ENCODE results near the gene COL19A1.

Gene COL19A1

DNA sequence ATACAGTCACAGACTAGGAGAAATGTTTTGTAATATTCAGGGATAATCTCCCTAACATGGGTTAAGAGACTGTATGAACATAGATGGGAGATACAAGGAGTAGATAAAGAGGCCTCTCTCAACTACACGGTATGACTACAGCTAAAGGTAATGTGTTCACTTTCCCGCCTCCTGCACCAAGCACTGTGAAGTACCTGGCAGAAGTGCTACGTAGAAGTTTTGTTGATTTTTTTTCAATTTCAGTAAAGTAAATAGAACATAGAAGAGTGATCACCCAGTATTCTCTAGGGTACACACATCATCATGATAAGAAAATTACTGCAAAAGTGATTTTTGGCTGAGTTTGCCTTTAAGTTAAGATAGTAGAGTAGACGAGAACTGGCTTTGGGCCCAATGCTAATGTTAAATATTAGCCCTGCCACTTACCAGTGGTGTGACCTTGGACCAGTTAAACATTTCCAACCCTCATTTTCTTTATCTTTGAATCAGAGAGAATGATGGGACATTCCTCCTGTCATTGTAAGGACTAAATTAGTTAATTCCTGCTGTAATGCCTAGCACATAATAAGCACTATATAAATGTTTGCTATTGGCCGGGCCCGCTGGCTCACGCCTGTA lies 253.0 kb downstream of the COL19A1 start:
- TF ChIP-seq CREB1 (IDR thresholded peaks at IDR 0.05; ENCODE audit: low read depth) (no peak), TEAD4 (IDR thresholded peaks at IDR 0.05) (no peak)
- TF ChIP-seq, protein P1, sequence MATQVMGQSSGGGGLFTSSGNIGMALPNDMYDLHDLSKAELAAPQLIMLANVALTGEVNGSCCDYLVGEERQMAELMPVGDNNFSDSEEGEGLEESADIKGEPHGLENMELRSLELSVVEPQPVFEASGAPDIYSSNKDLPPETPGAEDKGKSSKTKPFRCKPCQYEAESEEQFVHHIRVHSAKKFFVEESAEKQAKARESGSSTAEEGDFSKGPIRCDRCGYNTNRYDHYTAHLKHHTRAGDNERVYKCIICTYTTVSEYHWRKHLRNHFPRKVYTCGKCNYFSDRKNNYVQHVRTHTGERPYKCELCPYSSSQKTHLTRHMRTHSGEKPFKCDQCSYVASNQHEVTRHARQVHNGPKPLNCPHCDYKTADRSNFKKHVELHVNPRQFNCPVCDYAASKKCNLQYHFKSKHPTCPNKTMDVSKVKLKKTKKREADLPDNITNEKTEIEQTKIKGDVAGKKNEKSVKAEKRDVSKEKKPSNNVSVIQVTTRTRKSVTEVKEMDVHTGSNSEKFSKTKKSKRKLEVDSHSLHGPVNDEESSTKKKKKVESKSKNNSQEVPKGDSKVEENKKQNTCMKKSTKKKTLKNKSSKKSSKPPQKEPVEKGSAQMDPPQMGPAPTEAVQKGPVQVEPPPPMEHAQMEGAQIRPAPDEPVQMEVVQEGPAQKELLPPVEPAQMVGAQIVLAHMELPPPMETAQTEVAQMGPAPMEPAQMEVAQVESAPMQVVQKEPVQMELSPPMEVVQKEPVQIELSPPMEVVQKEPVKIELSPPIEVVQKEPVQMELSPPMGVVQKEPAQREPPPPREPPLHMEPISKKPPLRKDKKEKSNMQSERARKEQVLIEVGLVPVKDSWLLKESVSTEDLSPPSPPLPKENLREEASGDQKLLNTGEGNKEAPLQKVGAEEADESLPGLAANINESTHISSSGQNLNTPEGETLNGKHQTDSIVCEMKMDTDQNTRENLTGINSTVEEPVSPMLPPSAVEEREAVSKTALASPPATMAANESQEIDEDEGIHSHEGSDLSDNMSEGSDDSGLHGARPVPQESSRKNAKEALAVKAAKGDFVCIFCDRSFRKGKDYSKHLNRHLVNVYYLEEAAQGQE (IDR thresholded peaks at IDR 0.05; ENCODE audit: low read depth) = no peak

- TF ChIP-seq, protein P1 (IDR thresholded peaks at IDR 0.05; ENCODE audit: low read depth) = no peak
- TF ChIP-seq RAD21 (IDR thresholded peaks at IDR 0.05; ENCODE audit: low read depth) (no peak), TCF12 (IDR thresholded peaks at IDR 0.05; ENCODE audit: low read depth) (no peak), EP300 (IDR thresholded peaks at IDR 0.05; ENCODE audit: borderline replicate concordance) (no peak), EGR1 (IDR thresholded peaks at IDR 0.05) (no peak), FOXM1 (IDR thresholded peaks at IDR 0.05; ENCODE audit: borderline replicate concordance, low read depth) (no peak), CREB1 (IDR thresholded peaks at IDR 0.05; ENCODE audit: low read depth) (no peak), YY1 (IDR thresholded peaks at IDR 0.05; ENCODE audit: low read depth) (no peak), TAF1 (IDR thresholded peaks at IDR 0.05; ENCODE audit: low read depth) (no peak), ZBTB7A (IDR thresholded peaks at IDR 0.05; ENCODE audit: low read depth) (no peak), TEAD4 (IDR thresholded peaks at IDR 0.05) (no peak), NFIC (IDR thresholded peaks at IDR 0.05) (no peak), CEBPB (IDR thresholded peaks at IDR 0.05) (no peak)
- TF ChIP-seq, protein P2, sequence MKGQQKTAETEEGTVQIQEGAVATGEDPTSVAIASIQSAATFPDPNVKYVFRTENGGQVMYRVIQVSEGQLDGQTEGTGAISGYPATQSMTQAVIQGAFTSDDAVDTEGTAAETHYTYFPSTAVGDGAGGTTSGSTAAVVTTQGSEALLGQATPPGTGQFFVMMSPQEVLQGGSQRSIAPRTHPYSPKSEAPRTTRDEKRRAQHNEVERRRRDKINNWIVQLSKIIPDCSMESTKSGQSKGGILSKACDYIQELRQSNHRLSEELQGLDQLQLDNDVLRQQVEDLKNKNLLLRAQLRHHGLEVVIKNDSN (IDR thresholded peaks at IDR 0.05) = no peak
- TF ChIP-seq, protein P3, sequence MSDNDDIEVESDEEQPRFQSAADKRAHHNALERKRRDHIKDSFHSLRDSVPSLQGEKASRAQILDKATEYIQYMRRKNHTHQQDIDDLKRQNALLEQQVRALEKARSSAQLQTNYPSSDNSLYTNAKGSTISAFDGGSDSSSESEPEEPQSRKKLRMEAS (IDR thresholded peaks at IDR 0.05) = no peak
These were observed 258.1 kb downstream of the COL19A1 start for GRCh38 chr6:70124443-70124842.

DNA sequence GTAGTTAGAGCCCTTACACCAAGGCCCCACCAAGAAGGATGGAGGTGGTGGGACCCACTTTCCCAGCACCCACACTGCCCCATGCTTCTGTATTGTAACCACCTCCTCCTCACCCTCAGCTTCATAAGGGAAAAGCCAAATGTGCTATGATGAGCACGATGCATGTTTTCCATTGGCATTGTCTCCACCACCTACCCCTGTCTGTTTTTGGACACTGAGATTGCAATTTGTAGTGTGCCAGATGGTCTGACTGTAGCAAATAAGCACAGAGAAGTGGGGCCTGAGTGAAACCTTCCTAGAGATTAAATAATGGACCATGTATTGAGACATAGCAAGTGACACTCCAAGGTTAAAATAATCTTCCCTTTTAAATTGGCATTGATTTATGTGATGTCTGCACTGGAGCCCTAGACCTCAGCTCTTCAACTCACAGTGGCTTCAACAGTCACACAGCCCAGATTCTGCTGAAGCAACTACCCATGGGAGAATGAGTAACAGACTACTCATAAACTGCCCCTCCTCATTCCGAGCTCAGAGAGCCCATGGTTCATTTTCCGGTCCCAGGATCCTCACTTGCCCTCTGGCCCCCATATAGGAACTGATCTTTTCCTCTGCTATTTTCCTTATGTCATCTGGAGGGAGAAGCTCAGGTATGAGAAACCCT lies 258.7 kb downstream of the COL19A1 start:
- TF ChIP-seq, protein P3 (IDR thresholded peaks at IDR 0.05) = no peak
- TF ChIP-seq, protein P1 (IDR thresholded peaks at IDR 0.05; ENCODE audit: low read depth) = no peak
- TF ChIP-seq NFIC (IDR thresholded peaks at IDR 0.05) (no peak), EGR1 (IDR thresholded peaks at IDR 0.05) (no peak), TCF12 (IDR thresholded peaks at IDR 0.05; ENCODE audit: low read depth) (no peak), EP300 (IDR thresholded peaks at IDR 0.05; ENCODE audit: borderline replicate concordance) (no peak)

- TF ChIP-seq TCF12 (IDR thresholded peaks at IDR 0.05; ENCODE audit: low read depth) (no peak), NFIC (IDR thresholded peaks at IDR 0.05) (no peak), FOXM1 (IDR thresholded peaks at IDR 0.05; ENCODE audit: borderline replicate concordance, low read depth) (no peak)
- TF ChIP-seq, protein P2 (IDR thresholded peaks at IDR 0.05) = no peak
- TF ChIP-seq, protein P3 (IDR thresholded peaks at IDR 0.05) = no peak
- TF ChIP-seq, protein P1 (IDR thresholded peaks at IDR 0.05; ENCODE audit: low read depth) = no peak
These were observed 259.2 kb downstream of the COL19A1 start for GRCh38 chr6:70125602-70126001.

All from Ishikawa (cell line).